H1 (cell line): ENCODE results near the gene SOX6. TPM values are rescaled to one million over a fixed set of nuclear protein-coding genes. Genes with fewer than 3 reads are reported as not detected.

Experiments
- CTBP2 ChIP-seq: IDR thresholded peaks from 2 replicates; pipeline ENCODE4 v1.7.0; 2011; ENCODE audit warnings: borderline replicate concordance, mild to moderate bottlenecking, moderate library complexity, mixed read lengths, low read length; ENCODE audit not compliant: insufficient read depth, insufficient read length
- EP300 ChIP-seq, 2 experiments: IDR thresholded peaks; 1 replicate in 1 of 2; 2 replicates in 1 of 2; pipeline ENCODE4 v1.6.1; 2011 to 2012; ENCODE audit warnings: low read depth in 2 of 2, low read length in 2 of 2, mild to moderate bottlenecking in 2 of 2, borderline replicate concordance in 1 of 2, inconsistent platforms in 1 of 2, moderate library complexity in 1 of 2
- GABPA ChIP-seq: IDR thresholded peaks from 2 replicates; pipeline ENCODE4 v1.6.1; 2011; ENCODE audit warnings: mild to moderate bottlenecking, low read length, moderate library complexity, borderline replicate concordance; ENCODE audit not compliant: insufficient read depth
- POLR2A ChIP-seq, 2 experiments: IDR thresholded peaks; 1 replicate in 1 of 2; 2 replicates in 1 of 2; pipeline ENCODE4 v1.6.1; 2011; ENCODE audit warnings: low read depth in 2 of 2, low read length in 2 of 2, mild to moderate bottlenecking in 2 of 2; ENCODE audit errors: control extremely low read depth in 1 of 2
- RFX5 ChIP-seq: IDR thresholded peaks from 2 replicates; pipeline ENCODE4 v1.6.1; 2011; ENCODE audit warnings: low read depth, low read length, improper control_type of control experiment, borderline replicate concordance
- SIN3A ChIP-seq, 2 experiments: IDR thresholded peaks in 1 of 2; conservative IDR thresholded peaks in 1 of 2; 2 replicates each; pipeline ENCODE4 v1.6.1; 2011 to 2012; ENCODE audit warnings: low read length in 2 of 2, improper control_type of control experiment in 1 of 2, low read depth in 1 of 2, mild to moderate bottlenecking in 1 of 2
- TAF1 ChIP-seq: IDR thresholded peaks from 2 replicates; pipeline ENCODE4 v1.6.1; 2011; ENCODE audit warnings: mild to moderate bottlenecking, low read depth, low read length
- TAF7 ChIP-seq: optimal IDR thresholded peaks from 2 replicates; pipeline ENCODE3; 2011; ENCODE audit warnings: low read depth, mild to moderate bottlenecking, inconsistent platforms, low read length, moderate library complexity, borderline replicate concordance
- polyA plus RNA-seq, 7 experiments: library from polyadenylated mRNA; depleted of rRNA in 3 of 7; stranded (reverse) in 5 of 7; unstranded in 2 of 7; fragments of >200 nt in 5 of 7; fragments of 200-250 nt in 2 of 7; gene quantifications; 1 replicate in 5 of 7; 2 replicates in 1 of 7; 4 replicates in 1 of 7; pipeline versions ENCODE4 v1.2.1 to v1.2.3, GENCODE V29; 2011 to 2013; ENCODE audit warnings: missing spikeins in 2 of 7, mixed read lengths in 2 of 7
- total RNA-seq: library from RNA; stranded (reverse); fragmentation: NEBNext Ultra II Directional; extraction: Animal tissue kit (Norgen Biotek cat#: 25700); gene quantifications from 2 replicates; pipeline ENCODE4 v1.2.1, GENCODE V29; 2021
- TF ChIP-seq, protein P1 (sequence below): fragments of 300-600 bp; sonication (generic); IDR thresholded peaks from 2 replicates; pipeline ENCODE4 v1.7.1; 2012; ENCODE audit warnings: low read length, moderate library complexity, mild to moderate bottlenecking, inconsistent platforms; ENCODE audit not compliant: insufficient replicate concordance

SOX6 gene
- total and polyA plus RNA-seq, 2 of the 8 experiments (the other 6 are each of a cell fraction or from before 2014, with no cell fraction given): 0.09 TPM; not detected in 1

DNA sequence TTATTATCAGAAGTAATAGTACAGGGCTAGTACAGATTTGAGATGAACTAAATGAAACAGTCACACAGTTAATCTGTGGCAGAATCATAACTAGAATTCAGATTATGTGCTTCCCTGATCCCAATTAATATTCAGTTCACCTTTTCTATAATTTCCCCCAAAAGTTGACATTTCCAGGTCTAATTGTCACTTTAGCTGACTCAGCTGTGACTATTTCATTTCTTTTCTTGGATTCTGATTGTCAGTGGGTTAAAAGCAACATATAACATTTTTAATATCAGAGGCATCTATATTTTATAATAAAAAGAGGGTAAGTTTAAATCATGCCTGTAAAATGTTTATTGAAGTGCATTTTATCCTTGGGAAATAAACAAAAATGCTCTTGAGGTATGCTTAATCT, 28.8 kb upstream of the SOX6 start (continued):
- TF ChIP-seq, protein P1, sequence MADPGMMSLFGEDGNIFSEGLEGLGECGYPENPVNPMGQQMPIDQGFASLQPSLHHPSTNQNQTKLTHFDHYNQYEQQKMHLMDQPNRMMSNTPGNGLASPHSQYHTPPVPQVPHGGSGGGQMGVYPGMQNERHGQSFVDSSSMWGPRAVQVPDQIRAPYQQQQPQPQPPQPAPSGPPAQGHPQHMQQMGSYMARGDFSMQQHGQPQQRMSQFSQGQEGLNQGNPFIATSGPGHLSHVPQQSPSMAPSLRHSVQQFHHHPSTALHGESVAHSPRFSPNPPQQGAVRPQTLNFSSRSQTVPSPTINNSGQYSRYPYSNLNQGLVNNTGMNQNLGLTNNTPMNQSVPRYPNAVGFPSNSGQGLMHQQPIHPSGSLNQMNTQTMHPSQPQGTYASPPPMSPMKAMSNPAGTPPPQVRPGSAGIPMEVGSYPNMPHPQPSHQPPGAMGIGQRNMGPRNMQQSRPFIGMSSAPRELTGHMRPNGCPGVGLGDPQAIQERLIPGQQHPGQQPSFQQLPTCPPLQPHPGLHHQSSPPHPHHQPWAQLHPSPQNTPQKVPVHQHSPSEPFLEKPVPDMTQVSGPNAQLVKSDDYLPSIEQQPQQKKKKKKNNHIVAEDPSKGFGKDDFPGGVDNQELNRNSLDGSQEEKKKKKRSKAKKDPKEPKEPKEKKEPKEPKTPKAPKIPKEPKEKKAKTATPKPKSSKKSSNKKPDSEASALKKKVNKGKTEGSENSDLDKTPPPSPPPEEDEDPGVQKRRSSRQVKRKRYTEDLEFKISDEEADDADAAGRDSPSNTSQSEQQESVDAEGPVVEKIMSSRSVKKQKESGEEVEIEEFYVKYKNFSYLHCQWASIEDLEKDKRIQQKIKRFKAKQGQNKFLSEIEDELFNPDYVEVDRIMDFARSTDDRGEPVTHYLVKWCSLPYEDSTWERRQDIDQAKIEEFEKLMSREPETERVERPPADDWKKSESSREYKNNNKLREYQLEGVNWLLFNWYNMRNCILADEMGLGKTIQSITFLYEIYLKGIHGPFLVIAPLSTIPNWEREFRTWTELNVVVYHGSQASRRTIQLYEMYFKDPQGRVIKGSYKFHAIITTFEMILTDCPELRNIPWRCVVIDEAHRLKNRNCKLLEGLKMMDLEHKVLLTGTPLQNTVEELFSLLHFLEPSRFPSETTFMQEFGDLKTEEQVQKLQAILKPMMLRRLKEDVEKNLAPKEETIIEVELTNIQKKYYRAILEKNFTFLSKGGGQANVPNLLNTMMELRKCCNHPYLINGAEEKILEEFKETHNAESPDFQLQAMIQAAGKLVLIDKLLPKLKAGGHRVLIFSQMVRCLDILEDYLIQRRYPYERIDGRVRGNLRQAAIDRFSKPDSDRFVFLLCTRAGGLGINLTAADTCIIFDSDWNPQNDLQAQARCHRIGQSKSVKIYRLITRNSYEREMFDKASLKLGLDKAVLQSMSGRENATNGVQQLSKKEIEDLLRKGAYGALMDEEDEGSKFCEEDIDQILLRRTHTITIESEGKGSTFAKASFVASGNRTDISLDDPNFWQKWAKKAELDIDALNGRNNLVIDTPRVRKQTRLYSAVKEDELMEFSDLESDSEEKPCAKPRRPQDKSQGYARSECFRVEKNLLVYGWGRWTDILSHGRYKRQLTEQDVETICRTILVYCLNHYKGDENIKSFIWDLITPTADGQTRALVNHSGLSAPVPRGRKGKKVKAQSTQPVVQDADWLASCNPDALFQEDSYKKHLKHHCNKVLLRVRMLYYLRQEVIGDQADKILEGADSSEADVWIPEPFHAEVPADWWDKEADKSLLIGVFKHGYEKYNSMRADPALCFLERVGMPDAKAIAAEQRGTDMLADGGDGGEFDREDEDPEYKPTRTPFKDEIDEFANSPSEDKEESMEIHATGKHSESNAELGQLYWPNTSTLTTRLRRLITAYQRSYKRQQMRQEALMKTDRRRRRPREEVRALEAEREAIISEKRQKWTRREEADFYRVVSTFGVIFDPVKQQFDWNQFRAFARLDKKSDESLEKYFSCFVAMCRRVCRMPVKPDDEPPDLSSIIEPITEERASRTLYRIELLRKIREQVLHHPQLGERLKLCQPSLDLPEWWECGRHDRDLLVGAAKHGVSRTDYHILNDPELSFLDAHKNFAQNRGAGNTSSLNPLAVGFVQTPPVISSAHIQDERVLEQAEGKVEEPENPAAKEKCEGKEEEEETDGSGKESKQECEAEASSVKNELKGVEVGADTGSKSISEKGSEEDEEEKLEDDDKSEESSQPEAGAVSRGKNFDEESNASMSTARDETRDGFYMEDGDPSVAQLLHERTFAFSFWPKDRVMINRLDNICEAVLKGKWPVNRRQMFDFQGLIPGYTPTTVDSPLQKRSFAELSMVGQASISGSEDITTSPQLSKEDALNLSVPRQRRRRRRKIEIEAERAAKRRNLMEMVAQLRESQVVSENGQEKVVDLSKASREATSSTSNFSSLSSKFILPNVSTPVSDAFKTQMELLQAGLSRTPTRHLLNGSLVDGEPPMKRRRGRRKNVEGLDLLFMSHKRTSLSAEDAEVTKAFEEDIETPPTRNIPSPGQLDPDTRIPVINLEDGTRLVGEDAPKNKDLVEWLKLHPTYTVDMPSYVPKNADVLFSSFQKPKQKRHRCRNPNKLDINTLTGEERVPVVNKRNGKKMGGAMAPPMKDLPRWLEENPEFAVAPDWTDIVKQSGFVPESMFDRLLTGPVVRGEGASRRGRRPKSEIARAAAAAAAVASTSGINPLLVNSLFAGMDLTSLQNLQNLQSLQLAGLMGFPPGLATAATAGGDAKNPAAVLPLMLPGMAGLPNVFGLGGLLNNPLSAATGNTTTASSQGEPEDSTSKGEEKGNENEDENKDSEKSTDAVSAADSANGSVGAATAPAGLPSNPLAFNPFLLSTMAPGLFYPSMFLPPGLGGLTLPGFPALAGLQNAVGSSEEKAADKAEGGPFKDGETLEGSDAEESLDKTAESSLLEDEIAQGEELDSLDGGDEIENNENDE: no peak
- TF ChIP-seq GABPA: no peak
- TF ChIP-seq RFX5: no peak
- TF ChIP-seq TAF1: no peak
- no peak for TF ChIP-seq SIN3A (conservative IDR thresholded peaks at IDR 0.05 in 1 of 2, IDR thresholded peaks at IDR 0.05 in 1 of 2; ENCODE audit: low read depth in 1 of 2, low read length in 2 of 2)
- no peak for TF ChIP-seq EP300 (IDR thresholded peaks at IDR 0.05; ENCODE audit: borderline replicate concordance in 1 of 2, low read depth in 2 of 2, low read length in 2 of 2)
- TF ChIP-seq TAF7: no peak
- TF ChIP-seq CTBP2: no peak
- TF ChIP-seq POLR2A (IDR thresholded peaks at IDR 0.05; ENCODE audit: control extremely low read depth in 1 of 2, low read depth in 2 of 2, low read length in 2 of 2): no peak
